Measurements from ENCODE around the gene MAML2. TPM values are rescaled to one million over a fixed set of nuclear protein-coding genes. Genes with fewer than 3 reads are reported as not detected.

MAML2 gene
- total and polyA plus RNA-seq, 2 experiments from 2014 or later = 2.0 to 7.1 TPM

GRCh38 chr11:96016978-96017502 is 326.0 kb downstream of the MAML2 start (continued):
- no peak for TF ChIP-seq REST (IDR thresholded peaks at IDR 0.05; ENCODE audit: unreplicated experiment)
- TF ChIP-seq CTCF (conservative IDR thresholded peaks at IDR 0.05; ENCODE audit: low read depth in 2 of 2) = no peak
- TF ChIP-seq EZH2 (IDR thresholded peaks at IDR 0.05; ENCODE audit: low read depth, unreplicated experiment) = no peak
- no peak for TF ChIP-seq POLR2AphosphoS5 (IDR thresholded peaks at IDR 0.05; ENCODE audit: low read depth)
- TF ChIP-seq EZH2phosphoT487 (IDR thresholded peaks at IDR 0.05; ENCODE audit: unreplicated experiment) = no peak
- TF ChIP-seq ZNF114 (CRISPR knock-in tag; IDR thresholded peaks at IDR 0.05) = no peak

DNA sequence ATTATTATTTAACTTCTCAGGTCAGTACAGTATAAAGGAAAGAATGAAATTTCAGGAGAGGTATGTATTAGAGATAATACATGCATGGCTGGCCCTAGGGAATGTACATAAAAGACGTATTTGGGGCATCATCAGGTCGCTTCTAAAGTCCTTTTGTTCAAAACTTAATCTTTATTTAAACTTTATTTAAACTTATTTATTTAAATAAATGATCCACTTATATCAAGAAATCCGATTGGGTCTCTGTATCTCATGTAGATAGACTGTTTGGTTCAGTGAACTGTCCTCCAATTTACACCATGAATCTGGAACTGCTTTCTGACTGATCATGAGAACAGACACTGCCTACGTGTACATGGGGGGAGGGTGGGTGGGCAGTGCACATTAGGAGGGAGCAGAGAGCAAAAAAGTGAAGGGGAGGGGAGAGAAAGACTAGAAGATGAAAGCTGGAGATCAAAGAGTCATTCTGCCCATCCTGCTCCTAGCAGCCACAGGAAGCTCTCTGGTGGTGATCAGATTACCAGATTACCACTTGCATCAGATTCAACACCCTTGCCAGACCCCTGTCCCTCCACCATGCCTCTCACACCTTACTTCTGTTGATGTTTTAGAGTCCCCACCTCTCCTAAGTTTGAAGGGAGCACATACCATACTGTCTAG is 327.0 kb downstream of the MAML2 start:
- no peaks in the 10 kb centered on the region for H3F3A ChIP-seq (replicated peaks; ENCODE audit: low read depth)
- no peaks in the 10 kb centered on the region for H4K20me1 ChIP-seq (replicated peaks; ENCODE audit: insufficient read depth)
- no peaks in the 10 kb centered on the region for H3K36me3 ChIP-seq (ENCODE audit: insufficient read depth)
- no peak overlapping the region for H3K27ac ChIP-seq (ENCODE audit: low read depth)
- no peaks in the 10 kb centered on the region for H3K36me3 Mint-ChIP-seq (ENCODE audit: low read depth)
- no peak; the same call in 2 of the 3 replicates for ATAC-seq
- peak; percentile 47 for DNase-seq (ENCODE audit: low spot score)
- H3K27ac Mint-ChIP-seq = no peak overlapping the region
- no peaks in the 10 kb centered on the region for H3K9me2 ChIP-seq (ENCODE audit: insufficient read depth)
- H3K4me3 Mint-ChIP-seq = no peak overlapping the region
- peaks cover 9% of the 10 kb centered on the region for H3K27me3 Mint-ChIP-seq (ENCODE audit: insufficient read depth, low read depth, poor library complexity)
- no peaks in the 10 kb centered on the region for H3K27me3 ChIP-seq (ENCODE audit: insufficient read depth)
- H3K4me1 Mint-ChIP-seq = peaks cover 39% of the 10 kb centered on the region
- H3K9me3 Mint-ChIP-seq = no peaks in the 10 kb centered on the region
- no peak overlapping the region for H2AFZ ChIP-seq
- peak overlapping the region; percentile 53; the same call in 1 of the 2 replicates for H3K4me2 ChIP-seq
- H3K4me3 ChIP-seq = no peak overlapping the region
- H3K79me2 ChIP-seq (replicated peaks; ENCODE audit: insufficient read depth) = no peaks in the 10 kb centered on the region
- TF ChIP-seq POLR2AphosphoS5 (IDR thresholded peaks at IDR 0.05; ENCODE audit: low read depth) (no peak), ETS1 (IDR thresholded peaks at IDR 0.05) (no peak), STAT1 (IDR thresholded peaks at IDR 0.05; ENCODE audit: unreplicated experiment) (no peak), ZNF331 (CRISPR knock-in tag; IDR thresholded peaks at IDR 0.05; ENCODE audit: low read depth) (no peak), CTCF (conservative IDR thresholded peaks at IDR 0.05; ENCODE audit: low read depth in 2 of 2) (no peak), NANOG (IDR thresholded peaks at IDR 0.05; ENCODE audit: borderline replicate concordance) (no peak), REST (IDR thresholded peaks at IDR 0.05; ENCODE audit: unreplicated experiment) (no peak), ZNF114 (CRISPR knock-in tag; IDR thresholded peaks at IDR 0.05) (no peak), EZH2phosphoT487 (IDR thresholded peaks at IDR 0.05; ENCODE audit: unreplicated experiment) (no peak)
- H3K4me1 ChIP-seq (ENCODE audit: insufficient read depth) = peaks cover 46% of the 10 kb centered on the region

Measured in GM23338 (cell line).